OCI-LY3 (cell line): ENCODE data around the gene CISD3.

Source experiments
- H2AFZ ChIP-seq: fragments of 200-600, 300-600 bp; shearing (Covaris generic); 2 replicates; pipeline ENCODE4 v1.6.0; 2014; ENCODE audit warnings: antibody characterized with exemption, low read depth, low read length
- H3K27ac ChIP-seq: fragments of 200-600, 300-600 bp; sonication (generic); 2 replicates; pipeline ENCODE4 v1.5.1; 2014; ENCODE audit warnings: mild to moderate bottlenecking, low read length, moderate library complexity, mixed read lengths
- H3K27me3 ChIP-seq: fragments of 200-600, 300-600 bp; sonication (generic); 2 replicates; pipeline ENCODE4 v1.6.1; 2014; ENCODE audit warnings: low read depth, low read length, mixed read lengths
- H3K36me3 ChIP-seq: fragments of 200-600, 300-600 bp; sonication (generic); replicated peaks from 2 replicates; pipeline ENCODE3; 2014; ENCODE audit warnings: low read depth, low read length, mixed read lengths
- H3K4me1 ChIP-seq: fragments of 300-600, 200-600 bp; sonication (generic); 2 replicates; pipeline ENCODE4 v1.6.1; 2014; ENCODE audit warnings: low read length, mixed read lengths
- H3K4me2 ChIP-seq: fragments of 200-600, 300-600 bp; sonication (generic); 2 replicates; pipeline ENCODE4 v1.6.1; 2014; ENCODE audit warnings: low read length, mixed read lengths
- H3K4me3 ChIP-seq: fragments of 300-600, 200-600 bp; sonication (generic); 2 replicates; pipeline ENCODE4 v1.5.1; 2014; ENCODE audit warnings: antibody characterized with exemption, mild to moderate bottlenecking, low read length, moderate library complexity
- H3K79me2 ChIP-seq: fragments of 300-600, 200-600 bp; shearing (Covaris generic); 2 replicates; pipeline ENCODE4 v1.6.1; 2014; ENCODE audit warnings: mild to moderate bottlenecking, low read length, mixed read lengths
- H3K9ac ChIP-seq: fragments of 300-600, 200-600 bp; shearing (Covaris generic); 2 replicates; pipeline ENCODE4 v1.6.0; 2014; ENCODE audit warnings: mild to moderate bottlenecking, low read length, moderate library complexity
- H3K9me3 ChIP-seq: fragments of 200-600, 300-600 bp; shearing (Covaris generic); 2 replicates; pipeline ENCODE4 v1.6.1; 2014; ENCODE audit warnings: low read length, mixed read lengths; ENCODE audit not compliant: insufficient read depth
- H4K20me1 ChIP-seq: fragments of 200-600, 300-600 bp; sonication (generic); 2 replicates; pipeline ENCODE4 v1.6.1; 2016; ENCODE audit warnings: low read length, mixed read lengths; ENCODE audit not compliant: insufficient read depth
- EZH2phosphoT487 ChIP-seq: fragments of 200-600 bp; shearing (Covaris generic); IDR thresholded peaks from 2 replicates; pipeline ENCODE4 v1.6.1; 2018; ENCODE audit warnings: antibody characterized with exemption, mixed run types, low read depth
- TF ChIP-seq, protein P1 (sequence below): fragments of 200-600, 300-600 bp; sonication (generic); IDR thresholded peaks from 2 replicates; pipeline ENCODE4 v1.5.1; 2014; ENCODE audit warnings: antibody characterized with exemption, low read length, low read depth

Gene CISD3

DNA sequence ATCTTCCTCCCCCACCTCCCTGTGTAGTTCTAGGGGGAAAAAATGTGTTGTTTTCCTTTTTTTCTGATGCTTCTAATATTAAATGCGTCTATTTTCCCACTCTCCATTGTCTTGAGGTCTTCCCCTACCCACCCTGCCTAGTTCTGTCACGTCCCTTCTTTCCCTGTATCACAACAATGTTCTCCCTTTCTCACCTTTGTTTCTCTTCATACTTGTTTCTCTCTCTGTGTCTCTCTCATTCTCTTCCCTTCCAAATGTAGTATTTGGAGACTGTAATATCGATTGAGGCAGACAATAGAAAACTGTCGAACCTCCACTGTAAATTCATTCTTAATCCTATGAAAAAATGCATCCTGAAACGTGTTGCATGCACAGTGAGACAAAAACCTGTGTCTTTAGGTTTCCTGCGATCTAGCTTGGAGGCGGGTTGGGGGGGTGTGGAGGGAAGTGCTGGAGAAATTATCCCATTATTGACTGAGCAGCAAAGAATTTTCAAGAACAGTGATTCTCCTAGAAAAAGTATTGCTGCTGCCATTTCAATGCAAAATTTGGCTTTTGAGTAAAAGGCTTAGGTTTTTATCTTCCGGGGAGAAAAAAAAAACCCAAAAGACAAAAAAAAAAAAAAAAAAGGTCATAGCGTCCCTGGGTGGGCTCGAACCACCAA, 21.1 kb downstream of the CISD3 start:
- no peaks in the 10 kb centered on the region for H3K9me3 ChIP-seq
- H3K79me2 ChIP-seq: peaks cover 41% of the 10 kb centered on the region
- H3K27me3 ChIP-seq: no peaks in the 10 kb centered on the region
- H3K4me3 ChIP-seq: peak overlapping the region; percentile 79
- no peaks in the 10 kb centered on the region for H4K20me1 ChIP-seq
- no peak for TF ChIP-seq EZH2phosphoT487
- TF ChIP-seq, protein P1, sequence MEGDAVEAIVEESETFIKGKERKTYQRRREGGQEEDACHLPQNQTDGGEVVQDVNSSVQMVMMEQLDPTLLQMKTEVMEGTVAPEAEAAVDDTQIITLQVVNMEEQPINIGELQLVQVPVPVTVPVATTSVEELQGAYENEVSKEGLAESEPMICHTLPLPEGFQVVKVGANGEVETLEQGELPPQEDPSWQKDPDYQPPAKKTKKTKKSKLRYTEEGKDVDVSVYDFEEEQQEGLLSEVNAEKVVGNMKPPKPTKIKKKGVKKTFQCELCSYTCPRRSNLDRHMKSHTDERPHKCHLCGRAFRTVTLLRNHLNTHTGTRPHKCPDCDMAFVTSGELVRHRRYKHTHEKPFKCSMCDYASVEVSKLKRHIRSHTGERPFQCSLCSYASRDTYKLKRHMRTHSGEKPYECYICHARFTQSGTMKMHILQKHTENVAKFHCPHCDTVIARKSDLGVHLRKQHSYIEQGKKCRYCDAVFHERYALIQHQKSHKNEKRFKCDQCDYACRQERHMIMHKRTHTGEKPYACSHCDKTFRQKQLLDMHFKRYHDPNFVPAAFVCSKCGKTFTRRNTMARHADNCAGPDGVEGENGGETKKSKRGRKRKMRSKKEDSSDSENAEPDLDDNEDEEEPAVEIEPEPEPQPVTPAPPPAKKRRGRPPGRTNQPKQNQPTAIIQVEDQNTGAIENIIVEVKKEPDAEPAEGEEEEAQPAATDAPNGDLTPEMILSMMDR: no peak
- no peak overlapping the region for H3K27ac ChIP-seq
- H3K4me1 ChIP-seq: peaks cover 27% of the 10 kb centered on the region
- H3K4me2 ChIP-seq: peak overlapping the region; percentile 99
- peak overlapping the region; percentile 89 for H3K9ac ChIP-seq
- H3K36me3 ChIP-seq: peaks cover 18% of the 10 kb centered on the region
- H2AFZ ChIP-seq: peak overlapping the region; percentile 16; the same call in 1 of the 2 replicates

DNA sequence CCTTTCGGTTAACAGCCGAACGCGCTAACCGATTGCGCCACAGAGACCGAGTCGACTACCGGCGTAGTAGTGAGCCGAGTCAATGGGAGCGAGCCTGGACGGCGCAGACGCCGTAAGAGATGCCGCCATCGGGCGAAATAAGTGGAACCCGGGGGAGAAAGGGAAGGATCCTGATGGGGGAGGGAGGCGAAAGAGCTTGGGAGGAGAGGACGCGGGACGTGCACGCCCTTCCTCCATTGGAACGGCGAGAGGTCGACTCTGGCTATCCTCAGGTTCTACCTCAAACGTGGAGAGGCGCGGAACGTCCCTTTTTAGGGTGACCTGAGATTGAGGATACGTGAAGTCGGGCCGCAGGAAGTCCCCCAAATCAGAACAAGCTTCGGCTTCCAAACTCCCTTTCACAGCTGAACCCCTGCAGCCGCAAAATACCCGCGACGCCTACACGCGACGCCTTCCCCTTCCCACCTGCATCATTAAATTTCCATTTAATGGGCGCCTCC, 21.7 kb downstream of the CISD3 start:
- H3K4me1 ChIP-seq: peaks cover 23% of the 10 kb centered on the region
- no peaks in the 10 kb centered on the region for H4K20me1 ChIP-seq
- H3K79me2 ChIP-seq: peaks cover 35% of the 10 kb centered on the region
- TF ChIP-seq EZH2phosphoT487: no peak
- TF ChIP-seq, protein P1: no peak
- H3K36me3 ChIP-seq: peaks cover 22% of the 10 kb centered on the region
- peak overlapping the region; percentile 5; the same call in 1 of the 2 replicates for H2AFZ ChIP-seq
- no peaks in the 10 kb centered on the region for H3K9me3 ChIP-seq
- peak overlapping the region; percentile 89 for H3K9ac ChIP-seq
- no peaks in the 10 kb centered on the region for H3K27me3 ChIP-seq
- H3K4me3 ChIP-seq: peak overlapping the region; percentile 79
- H3K4me2 ChIP-seq: peak overlapping the region; percentile 99
- peak overlapping the region; percentile 83 for H3K27ac ChIP-seq

DNA sequence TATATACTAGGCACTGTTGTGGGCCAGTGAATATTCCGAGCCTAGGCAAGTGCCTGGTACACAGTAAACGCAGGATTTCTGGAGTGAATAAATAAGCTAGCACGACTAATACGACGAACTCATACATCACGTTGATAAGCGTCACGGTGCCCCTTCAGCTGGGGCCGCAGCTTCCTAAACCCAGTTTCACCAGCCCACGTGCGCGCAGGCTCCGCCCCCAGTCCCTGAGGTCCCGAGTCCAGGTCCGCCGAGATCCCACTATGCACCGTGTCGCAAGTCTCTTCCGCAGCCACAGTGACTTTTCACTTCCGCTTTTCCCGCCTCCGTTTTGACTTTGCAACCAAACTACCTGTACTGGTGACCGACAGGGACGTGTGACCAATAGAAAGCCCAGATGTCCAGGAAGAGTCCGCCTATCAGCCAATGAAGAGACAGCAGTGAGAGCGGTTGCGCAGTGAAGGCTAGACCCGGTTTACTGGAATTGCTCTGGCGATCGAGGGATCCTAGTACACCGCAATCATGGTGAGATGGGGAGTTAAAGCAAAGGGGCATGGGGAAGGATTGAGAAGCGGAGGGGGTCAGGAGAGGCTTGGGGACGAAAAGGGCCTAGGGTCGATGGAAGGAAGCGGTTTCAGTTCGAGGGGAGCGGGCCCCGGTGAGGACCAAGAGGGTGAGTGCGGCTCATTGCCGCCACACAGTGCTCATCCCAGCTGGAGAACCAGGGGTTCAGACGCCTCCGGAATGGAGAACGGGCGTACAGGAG, 22.3 kb downstream of the CISD3 start, which contains the start of gene PSMB3:
TSS of gene PSMB3 (plus strand) at position 434 of the 763 bp plus-strand sequence. CDS start at position 520, 86 bp downstream.
- H3K79me2 ChIP-seq: peaks cover 30% of the 10 kb centered on the region
- peak within 1 kb of the TSS; percentile 90 for H3K9ac ChIP-seq
- no peaks in the 10 kb centered on the region for H3K9me3 ChIP-seq
- no peak for TF ChIP-seq EZH2phosphoT487
- TF ChIP-seq, protein P1: no peak
- no peaks in the 10 kb centered on the region for H4K20me1 ChIP-seq
- H3K27ac ChIP-seq: peak within 1 kb of the TSS; percentile 83
- peak within 1 kb of the TSS; percentile 5; the same call in 1 of the 2 replicates for H2AFZ ChIP-seq
- H3K4me2 ChIP-seq: peak within 1 kb of the TSS; percentile 99
- H3K4me1 ChIP-seq: peaks cover 23% of the 10 kb centered on the region
- H3K36me3 ChIP-seq: peaks cover 22% of the 10 kb centered on the region
- no peaks in the 10 kb centered on the region for H3K27me3 ChIP-seq
- peak within 1 kb of the TSS; percentile 79 for H3K4me3 ChIP-seq

DNA sequence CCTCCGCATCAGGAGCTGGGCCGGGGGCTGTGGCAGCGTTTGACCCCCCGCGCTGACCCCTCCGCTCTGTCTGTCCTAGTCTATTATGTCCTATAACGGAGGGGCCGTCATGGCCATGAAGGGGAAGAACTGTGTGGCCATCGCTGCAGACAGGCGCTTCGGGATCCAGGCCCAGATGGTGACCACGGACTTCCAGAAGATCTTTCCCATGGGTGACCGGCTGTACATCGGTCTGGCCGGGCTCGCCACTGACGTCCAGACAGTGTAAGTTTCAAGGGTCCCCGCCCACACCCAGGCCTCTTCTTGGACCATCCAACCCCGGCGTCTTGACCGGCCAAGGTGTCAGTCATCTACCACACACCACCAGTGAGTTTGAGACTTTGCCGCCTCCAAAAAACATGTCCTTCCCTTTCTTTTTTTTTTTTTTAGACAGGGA, 22.9 kb downstream of the CISD3 start:
- Histone ChIP-seq H3K4me1 (peaks cover 23% of the 10 kb centered on the region), H3K27me3 (no peaks in the 10 kb centered on the region), H3K27ac (peak overlapping the region; percentile 61), H3K9me3 (no peaks in the 10 kb centered on the region), H3K9ac (peak overlapping the region; percentile 90), H4K20me1 (no peaks in the 10 kb centered on the region), H3K4me2 (peak overlapping the region; percentile 79), H3K36me3 (peaks cover 22% of the 10 kb centered on the region), H3K79me2 (peaks cover 26% of the 10 kb centered on the region), H3K4me3 (peak overlapping the region; percentile 79), H2AFZ (no peak overlapping the region)
- no peak for TF ChIP-seq EZH2phosphoT487
- TF ChIP-seq, protein P1: no peak
